Neural cell (in vitro differentiated cells): ENCODE data around the gene TMEM184B. TPM values are rescaled to one million over a fixed set of nuclear protein-coding genes. Genes with fewer than 3 reads are reported as not detected.

ENCODE experiments used
- H2AFZ ChIP-seq: fragments of 200-600, 300-800 bp; sonication (generic), shearing (Covaris generic); 2 replicates; pipeline ENCODE4 v1.6.0; 2014; ENCODE audit warnings: low read depth, mild to moderate bottlenecking, antibody characterized with exemption, low read length, moderate library complexity
- H3F3A ChIP-seq: fragments of 200-600 bp; shearing (Covaris generic); 2 replicates; pipeline ENCODE4 v1.6.1; 2016; ENCODE audit warnings: mild to moderate bottlenecking, moderate library complexity, mixed read lengths, antibody characterized with exemption, low read length; ENCODE audit not compliant: insufficient read depth, poor library complexity, severe bottlenecking
- H3K27ac ChIP-seq: fragments of 200-600, 300-800 bp; sonication (generic), shearing (Covaris generic); 2 replicates; pipeline ENCODE4 v1.5.1; 2014; ENCODE audit warnings: mild to moderate bottlenecking, low read length, moderate library complexity
- H3K27me3 ChIP-seq: fragments of 300-800, 200-600 bp; sonication (generic), shearing (Covaris generic); 2 replicates; pipeline ENCODE4 v1.6.0; 2014; ENCODE audit warnings: mild to moderate bottlenecking, low read depth, low read length, moderate library complexity; ENCODE audit not compliant: insufficient read depth
- H3K36me3 ChIP-seq: fragments of 300-800, 200-600 bp; sonication (generic), shearing (Covaris generic); 2 replicates; pipeline ENCODE4 v1.5.1; 2014; ENCODE audit warnings: mild to moderate bottlenecking, antibody characterized with exemption, low read length, moderate library complexity; ENCODE audit not compliant: insufficient read depth
- H3K4me2 ChIP-seq: fragments of 300-800, 200-600 bp; sonication (generic), shearing (Covaris generic); 2 replicates; pipeline ENCODE4 v1.6.0; 2014; ENCODE audit warnings: mild to moderate bottlenecking, low read length
- H3K4me3 ChIP-seq: fragments of 300-800, 200-600 bp; sonication (generic), shearing (Covaris generic); 2 replicates; pipeline ENCODE4 v1.5.1; 2014; ENCODE audit warnings: mild to moderate bottlenecking, low read length, moderate library complexity
- H3K79me2 ChIP-seq: fragments of 200-600 bp; shearing (Covaris generic); replicated peaks from 2 replicates; pipeline ENCODE4 v1.6.0; 2014; ENCODE audit warnings: mild to moderate bottlenecking, low read length, moderate library complexity; ENCODE audit not compliant: insufficient read depth
- H3K9ac ChIP-seq: fragments of 300-800, 200-600 bp; sonication (generic), shearing (Covaris generic); 2 replicates; pipeline ENCODE4 v1.6.1; 2016; ENCODE audit warnings: mild to moderate bottlenecking, low read length, mixed read lengths
- H3K9me2 ChIP-seq: fragments of 200-600 bp; shearing (Covaris generic); 2 replicates; pipeline ENCODE4 v1.6.1; 2016; ENCODE audit warnings: mild to moderate bottlenecking, low read length, mixed read lengths; ENCODE audit not compliant: insufficient read depth
- H3K9me3 ChIP-seq: fragments of 200-600, 300-800 bp; sonication (generic), shearing (Covaris generic); 2 replicates; pipeline ENCODE4 v1.6.1; 2016; ENCODE audit warnings: mild to moderate bottlenecking, mixed run types, low read length, moderate library complexity, mixed read lengths
- H4K20me1 ChIP-seq: fragments of 200-600 bp; shearing (Covaris generic); 2 replicates; pipeline ENCODE4 v1.6.1; 2016; ENCODE audit warnings: mild to moderate bottlenecking, mixed run types; ENCODE audit not compliant: insufficient read depth
- EP300 ChIP-seq: fragments of 450-650 bp; conservative IDR thresholded peaks from 2 replicates; pipeline ENCODE4 v1.6.1; 2014; ENCODE audit warnings: antibody characterized with exemption, mild to moderate bottlenecking, moderate library complexity; ENCODE audit not compliant: poor library complexity, severe bottlenecking
- EZH2 ChIP-seq: fragments of 200-600, 300-800 bp; shearing (Covaris generic), sonication (generic); IDR thresholded peaks from 2 replicates; pipeline ENCODE4 v1.6.1; 2014; ENCODE audit warnings: antibody characterized with exemption, low read length, borderline replicate concordance, mild to moderate bottlenecking; ENCODE audit not compliant: insufficient read depth, poor library complexity, severe bottlenecking
- MXI1 ChIP-seq: fragments of 450-650 bp; conservative IDR thresholded peaks from 2 replicates; pipeline ENCODE4 v1.6.1; 2014; ENCODE audit warnings: antibody characterized with exemption, mild to moderate bottlenecking; ENCODE audit not compliant: poor library complexity, severe bottlenecking
- POLR2AphosphoS5 ChIP-seq: IDR thresholded peaks from 2 replicates; pipeline ENCODE4 v1.6.1; 2012
- RAD21 ChIP-seq: fragments of 450-650 bp; conservative IDR thresholded peaks from 2 replicates; pipeline ENCODE4 v1.6.1; 2014; ENCODE audit warnings: antibody characterized with exemption, mild to moderate bottlenecking, moderate library complexity
- SMC3 ChIP-seq: fragments of 450-650 bp; conservative IDR thresholded peaks from 2 replicates; pipeline ENCODE4 v1.6.1; 2014; ENCODE audit warnings: antibody characterized with exemption, mild to moderate bottlenecking, moderate library complexity; ENCODE audit not compliant: poor library complexity
- TAF1 ChIP-seq: IDR thresholded peaks from 2 replicates; pipeline ENCODE4 v1.6.1; 2012; ENCODE audit warnings: low read depth
- polyA plus RNA-seq: library from polyadenylated mRNA; depleted of rRNA; stranded (reverse); fragments of >200 nt; gene quantifications from 2 replicates; pipeline ENCODE4 v1.2.3, GENCODE V29; 2014
- TF ChIP-seq, protein P1 (sequence below): IDR thresholded peaks from 2 replicates; pipeline ENCODE4 v1.6.1; 2012; ENCODE audit warnings: borderline replicate concordance
- TF ChIP-seq, protein P2 (sequence below): fragments of 450-650 bp; IDR thresholded peaks from 2 replicates; pipeline ENCODE4 v1.5.1; 2014; ENCODE audit warnings: antibody characterized with exemption, mild to moderate bottlenecking, moderate library complexity; ENCODE audit not compliant: poor library complexity, severe bottlenecking

The TMEM184B gene
- polyA plus RNA-seq, 1 donor from 2014 or later: 19.7 TPM

DNA sequence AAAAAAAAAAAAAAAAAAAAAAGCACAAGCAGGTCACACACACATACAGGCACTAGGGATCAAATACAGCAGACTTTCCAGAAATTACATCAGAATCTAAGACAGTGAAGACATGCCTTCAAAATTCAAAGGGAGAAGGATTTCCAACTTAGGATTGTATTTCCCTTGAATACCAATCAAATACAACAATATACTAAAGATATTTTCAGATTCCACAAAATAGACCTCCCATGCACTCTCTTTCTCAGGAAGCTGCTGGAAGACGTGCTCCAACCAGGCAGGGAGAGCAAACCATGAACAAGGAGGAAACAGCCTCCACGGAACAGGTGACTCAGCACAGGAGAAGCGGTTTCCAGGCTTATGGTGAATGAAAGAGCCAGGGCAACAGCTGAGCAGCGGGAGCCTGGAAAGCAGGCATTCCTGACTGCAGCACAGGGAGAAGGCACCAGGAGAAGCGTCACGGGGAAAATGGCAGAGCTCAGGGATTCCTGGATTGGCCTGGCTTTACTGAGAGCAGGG lies 32.0 kb downstream of the TMEM184B start:
- no peak overlapping the region for H3K27ac ChIP-seq
- no peak overlapping the region for H2AFZ ChIP-seq
- TF ChIP-seq MXI1 (no peak), EZH2 (no peak), SMC3 (no peak)
- no peaks in the 10 kb centered on the region for H4K20me1 ChIP-seq
- no peaks in the 10 kb centered on the region for H3K36me3 ChIP-seq
- no peaks in the 10 kb centered on the region for H3K79me2 ChIP-seq
- no peak overlapping the region for H3K9ac ChIP-seq
- no peaks in the 10 kb centered on the region for H3K9me3 ChIP-seq
- H3F3A ChIP-seq: no peaks in the 10 kb centered on the region
- H3K4me2 ChIP-seq: no peak overlapping the region
- H3K4me3 ChIP-seq: no peak overlapping the region
- no peaks in the 10 kb centered on the region for H3K9me2 ChIP-seq
- no peaks in the 10 kb centered on the region for H3K27me3 ChIP-seq

DNA sequence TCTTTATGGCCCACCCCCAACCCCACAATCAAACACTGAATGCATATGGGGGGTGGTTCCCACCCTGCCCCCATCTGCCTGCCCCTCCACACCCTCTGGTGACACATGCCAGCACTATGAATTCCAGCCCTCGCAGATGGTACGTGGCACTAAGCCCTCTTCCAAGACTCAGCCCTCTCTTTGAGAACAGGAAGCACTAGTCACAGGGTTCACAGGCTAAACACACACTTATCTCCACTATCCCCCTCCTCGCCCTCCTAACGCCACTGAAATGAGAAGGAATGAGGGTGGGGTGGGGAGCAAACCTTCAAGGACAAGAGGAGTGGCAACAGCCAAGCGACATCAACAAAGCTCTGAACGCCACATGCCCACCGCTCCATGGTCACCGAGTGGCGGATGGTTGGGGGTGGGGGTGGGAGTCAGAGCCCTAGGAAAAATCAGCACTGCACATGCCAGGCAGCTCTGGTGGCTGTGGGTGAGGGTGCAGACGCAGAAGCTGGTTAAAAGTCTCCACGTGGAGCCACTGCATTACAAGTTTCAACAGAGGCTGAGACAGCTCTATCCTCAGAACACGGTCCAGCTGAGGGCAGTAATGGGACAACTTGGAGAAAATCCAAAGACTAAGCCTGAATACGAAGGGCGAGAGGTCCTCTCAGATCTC lies 33.6 kb downstream of the TMEM184B start:
- H3K4me3 ChIP-seq: no peak overlapping the region
- H3K79me2 ChIP-seq: no peaks in the 10 kb centered on the region
- H4K20me1 ChIP-seq: no peaks in the 10 kb centered on the region
- no peaks in the 10 kb centered on the region for H3K9me3 ChIP-seq
- no peaks in the 10 kb centered on the region for H3K36me3 ChIP-seq
- H3F3A ChIP-seq: no peaks in the 10 kb centered on the region
- H3K9me2 ChIP-seq: no peaks in the 10 kb centered on the region
- TF ChIP-seq, protein P1, sequence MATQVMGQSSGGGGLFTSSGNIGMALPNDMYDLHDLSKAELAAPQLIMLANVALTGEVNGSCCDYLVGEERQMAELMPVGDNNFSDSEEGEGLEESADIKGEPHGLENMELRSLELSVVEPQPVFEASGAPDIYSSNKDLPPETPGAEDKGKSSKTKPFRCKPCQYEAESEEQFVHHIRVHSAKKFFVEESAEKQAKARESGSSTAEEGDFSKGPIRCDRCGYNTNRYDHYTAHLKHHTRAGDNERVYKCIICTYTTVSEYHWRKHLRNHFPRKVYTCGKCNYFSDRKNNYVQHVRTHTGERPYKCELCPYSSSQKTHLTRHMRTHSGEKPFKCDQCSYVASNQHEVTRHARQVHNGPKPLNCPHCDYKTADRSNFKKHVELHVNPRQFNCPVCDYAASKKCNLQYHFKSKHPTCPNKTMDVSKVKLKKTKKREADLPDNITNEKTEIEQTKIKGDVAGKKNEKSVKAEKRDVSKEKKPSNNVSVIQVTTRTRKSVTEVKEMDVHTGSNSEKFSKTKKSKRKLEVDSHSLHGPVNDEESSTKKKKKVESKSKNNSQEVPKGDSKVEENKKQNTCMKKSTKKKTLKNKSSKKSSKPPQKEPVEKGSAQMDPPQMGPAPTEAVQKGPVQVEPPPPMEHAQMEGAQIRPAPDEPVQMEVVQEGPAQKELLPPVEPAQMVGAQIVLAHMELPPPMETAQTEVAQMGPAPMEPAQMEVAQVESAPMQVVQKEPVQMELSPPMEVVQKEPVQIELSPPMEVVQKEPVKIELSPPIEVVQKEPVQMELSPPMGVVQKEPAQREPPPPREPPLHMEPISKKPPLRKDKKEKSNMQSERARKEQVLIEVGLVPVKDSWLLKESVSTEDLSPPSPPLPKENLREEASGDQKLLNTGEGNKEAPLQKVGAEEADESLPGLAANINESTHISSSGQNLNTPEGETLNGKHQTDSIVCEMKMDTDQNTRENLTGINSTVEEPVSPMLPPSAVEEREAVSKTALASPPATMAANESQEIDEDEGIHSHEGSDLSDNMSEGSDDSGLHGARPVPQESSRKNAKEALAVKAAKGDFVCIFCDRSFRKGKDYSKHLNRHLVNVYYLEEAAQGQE: no peak
- TF ChIP-seq RAD21: no peak
- no peak for TF ChIP-seq SMC3
- TF ChIP-seq POLR2AphosphoS5: no peak
- TF ChIP-seq EZH2: no peak
- TF ChIP-seq TAF1: no peak
- TF ChIP-seq MXI1: no peak
- TF ChIP-seq, protein P2, sequence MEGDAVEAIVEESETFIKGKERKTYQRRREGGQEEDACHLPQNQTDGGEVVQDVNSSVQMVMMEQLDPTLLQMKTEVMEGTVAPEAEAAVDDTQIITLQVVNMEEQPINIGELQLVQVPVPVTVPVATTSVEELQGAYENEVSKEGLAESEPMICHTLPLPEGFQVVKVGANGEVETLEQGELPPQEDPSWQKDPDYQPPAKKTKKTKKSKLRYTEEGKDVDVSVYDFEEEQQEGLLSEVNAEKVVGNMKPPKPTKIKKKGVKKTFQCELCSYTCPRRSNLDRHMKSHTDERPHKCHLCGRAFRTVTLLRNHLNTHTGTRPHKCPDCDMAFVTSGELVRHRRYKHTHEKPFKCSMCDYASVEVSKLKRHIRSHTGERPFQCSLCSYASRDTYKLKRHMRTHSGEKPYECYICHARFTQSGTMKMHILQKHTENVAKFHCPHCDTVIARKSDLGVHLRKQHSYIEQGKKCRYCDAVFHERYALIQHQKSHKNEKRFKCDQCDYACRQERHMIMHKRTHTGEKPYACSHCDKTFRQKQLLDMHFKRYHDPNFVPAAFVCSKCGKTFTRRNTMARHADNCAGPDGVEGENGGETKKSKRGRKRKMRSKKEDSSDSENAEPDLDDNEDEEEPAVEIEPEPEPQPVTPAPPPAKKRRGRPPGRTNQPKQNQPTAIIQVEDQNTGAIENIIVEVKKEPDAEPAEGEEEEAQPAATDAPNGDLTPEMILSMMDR: no peak
- no peak for TF ChIP-seq EP300
- no peaks in the 10 kb centered on the region for H3K27me3 ChIP-seq
- H3K27ac ChIP-seq: no peak overlapping the region
- H3K4me2 ChIP-seq: no peak overlapping the region
- H3K9ac ChIP-seq: no peak overlapping the region
- no peak overlapping the region for H2AFZ ChIP-seq
